HG03039 (cell line): ENCODE data around the gene RASL12.
"Not testable (repeated sequence)": the region's sequence is repeated elsewhere in the genome, so short reads cannot be mapped to it uniquely, and the experiment has no call there.

Experiments
- ATAC-seq: cut with Tn5 transposase; IDR thresholded peaks from one replicate; pipeline ENCODE4 v1.9.1; 2021; ENCODE audit warnings: mild to moderate bottlenecking, moderate library complexity; ENCODE audit not compliant: unreplicated experiment

Gene RASL12

GRCh38 chr15:65057549-65057940, 10.2 kb downstream of the RASL12 start:
- ATAC-seq = no peak

DNA sequence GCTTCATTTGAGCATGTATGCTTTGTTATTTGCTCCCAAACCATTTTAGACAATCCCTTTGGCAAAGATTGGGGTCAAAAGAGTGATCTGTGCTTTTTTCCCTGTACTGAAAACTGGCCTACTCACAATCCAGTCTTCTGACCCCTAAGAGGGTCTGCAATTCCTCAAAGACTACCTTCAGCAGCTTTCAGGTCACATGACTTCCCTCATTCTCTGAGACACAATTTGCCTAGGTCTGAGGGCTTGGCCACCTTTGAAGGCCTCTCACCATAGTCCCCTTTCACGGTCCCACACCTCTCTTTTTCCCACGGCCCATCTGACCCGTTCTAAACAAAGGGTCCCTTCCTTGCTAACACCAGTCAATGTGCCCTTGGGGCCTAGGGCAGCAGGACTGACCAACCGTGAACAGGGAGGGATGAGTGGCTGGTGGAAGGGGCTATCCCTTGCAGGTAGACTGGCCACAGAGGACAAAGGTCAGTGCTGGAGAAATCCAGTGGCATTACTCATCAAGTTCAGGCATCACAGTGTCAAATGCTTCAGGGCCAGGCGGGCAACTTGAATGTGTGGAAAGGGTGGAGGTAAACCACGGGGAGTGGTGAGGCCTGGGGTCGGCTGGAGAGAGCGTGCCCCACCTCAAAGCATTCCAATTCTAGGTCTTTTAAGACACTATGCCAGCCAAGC, 10.8 kb downstream of the RASL12 start:
- ATAC-seq = no peak

DNA sequence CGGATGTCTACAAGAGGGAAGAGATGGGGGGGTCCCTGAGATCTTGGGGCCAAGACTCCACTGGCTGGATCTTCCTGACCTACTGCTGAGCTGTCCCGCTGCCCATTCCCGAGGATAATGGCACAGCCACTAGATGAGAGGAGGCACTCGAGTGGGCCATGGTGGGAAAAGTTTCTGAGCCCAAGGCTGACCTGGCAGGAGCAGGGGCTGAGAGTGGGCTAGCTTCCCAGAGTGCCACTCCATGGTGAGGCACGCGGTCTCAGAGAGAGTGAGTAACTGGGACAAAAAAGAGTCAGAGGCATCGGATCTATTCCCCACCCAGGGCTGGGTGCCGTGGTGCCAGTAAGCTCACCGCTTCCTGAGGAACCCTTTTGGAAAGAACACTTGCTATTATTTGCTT, 11.7 kb downstream of the RASL12 start:
- ATAC-seq = no peak

DNA sequence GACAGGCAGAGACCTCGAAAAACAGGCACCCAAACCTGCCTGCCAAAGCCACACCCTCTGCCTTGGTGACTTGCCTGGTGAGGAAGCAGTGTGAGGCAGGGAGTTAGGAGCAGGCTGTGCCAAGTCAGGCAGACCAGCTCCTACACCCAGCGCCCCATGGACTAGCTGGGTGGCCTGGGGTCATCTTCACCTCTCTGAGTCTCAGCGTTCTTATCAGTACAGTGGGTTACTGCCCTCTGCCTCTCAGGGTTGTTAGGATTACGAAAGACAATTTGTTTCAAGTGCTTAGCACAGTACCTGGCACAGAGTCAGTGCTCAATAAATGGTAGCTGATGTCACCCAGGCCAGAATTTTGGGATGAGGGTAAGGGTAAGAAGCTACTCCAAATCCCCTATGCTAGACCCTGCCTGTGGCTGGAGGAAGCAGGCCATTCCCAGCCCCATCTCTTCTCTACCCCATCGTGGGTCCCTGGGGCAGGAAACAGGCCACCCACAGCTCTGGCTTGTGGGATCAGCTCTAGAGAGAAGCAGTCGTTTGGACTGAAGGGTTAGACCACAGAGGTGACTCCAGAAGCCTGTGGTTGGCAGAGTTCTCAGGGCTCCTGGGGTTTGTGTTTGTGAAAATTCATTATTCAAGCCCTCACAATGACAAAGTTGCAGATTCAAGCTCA, 12.5 kb downstream of the RASL12 start:
- no peak for ATAC-seq

- no peak for ATAC-seq
Observed at GRCh38 chr15:65054333-65055200, 13.2 kb downstream of the RASL12 start.

GRCh38 chr15:65052956-65053355, 14.8 kb downstream of the RASL12 start:
- no peak for ATAC-seq

DNA sequence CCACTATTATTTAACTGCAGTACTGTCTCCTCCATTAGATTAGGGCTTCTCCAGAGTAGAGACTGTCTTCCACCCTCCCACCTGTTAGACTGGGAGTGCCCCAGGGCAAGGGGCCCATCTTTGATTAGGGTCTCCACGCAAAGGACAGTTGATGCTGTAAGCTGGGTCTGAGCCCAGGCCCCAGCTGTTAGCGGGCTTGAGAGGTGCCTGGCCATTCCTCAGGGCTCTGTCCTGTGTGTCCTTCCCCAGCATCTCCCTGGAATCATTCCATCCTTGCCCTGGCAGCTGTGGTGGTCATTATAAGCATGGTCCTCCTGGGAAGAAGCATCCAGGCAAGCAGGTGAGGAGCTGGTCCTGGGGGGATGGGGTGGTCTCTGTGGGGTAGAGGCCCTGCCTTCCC, 16.5 kb downstream of the RASL12 start:
- no peak for ATAC-seq

DNA sequence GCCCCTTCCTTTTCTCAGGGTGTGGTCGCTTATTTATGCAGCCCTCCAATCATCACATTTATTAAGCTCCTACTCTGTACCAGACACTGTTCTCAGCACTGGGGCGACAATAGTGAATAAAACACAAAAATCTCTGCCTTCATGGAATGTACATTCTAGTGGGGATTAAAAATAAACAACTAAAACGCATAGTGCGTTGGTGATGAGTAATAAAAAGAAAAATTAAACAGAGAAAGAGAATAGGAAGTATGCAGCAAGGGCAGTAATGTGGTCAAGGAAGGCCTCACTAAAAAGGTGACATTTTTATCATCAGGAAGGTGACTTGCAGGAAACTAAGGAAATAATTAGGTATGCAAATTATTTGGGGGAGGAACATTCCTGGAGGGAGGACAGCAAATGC, 17.5 kb downstream of the RASL12 start:
- ATAC-seq = no peak

DNA sequence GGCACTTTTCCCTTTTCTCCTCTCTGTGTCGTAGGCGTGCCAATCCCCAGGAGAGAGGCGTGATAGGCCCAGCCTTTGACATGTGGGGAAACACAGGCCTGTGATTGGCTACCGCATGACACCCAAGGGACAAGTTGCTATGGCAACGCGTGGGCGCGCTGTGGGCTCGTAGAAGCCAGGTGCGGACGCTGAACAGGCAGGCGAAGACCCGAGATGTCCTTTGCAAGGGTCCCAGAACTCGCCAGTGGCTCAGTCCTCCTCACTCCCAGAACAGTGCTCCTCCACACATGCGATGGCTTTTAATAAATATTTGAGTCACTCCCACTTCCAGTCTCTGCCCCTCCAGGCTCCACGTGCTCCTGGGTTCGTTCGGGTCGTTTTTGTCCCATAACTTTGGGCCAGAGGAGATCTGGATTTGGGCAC, 18.4 kb downstream of the RASL12 start:
- peak; percentile 85 for ATAC-seq

DNA sequence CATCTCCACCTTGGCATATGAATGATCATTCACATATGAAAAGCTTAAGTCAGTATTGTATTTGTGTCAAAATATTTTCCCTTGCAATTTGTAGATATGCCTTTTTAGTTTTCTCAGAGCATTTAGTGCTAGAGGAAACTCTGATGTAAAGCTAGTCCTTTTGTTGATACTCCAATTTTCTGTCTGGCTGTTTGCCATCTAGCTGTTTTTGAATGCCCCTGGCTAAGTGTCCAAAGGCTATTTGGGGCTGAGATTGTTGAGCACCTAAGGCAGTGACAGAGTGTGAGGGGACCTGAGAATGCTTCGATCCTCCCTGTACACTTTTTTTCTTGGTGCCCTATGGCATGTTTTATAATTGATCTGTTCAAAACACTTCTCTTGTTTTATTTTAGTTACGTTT, 19.6 kb downstream of the RASL12 start:
- ATAC-seq = no peak

DNA sequence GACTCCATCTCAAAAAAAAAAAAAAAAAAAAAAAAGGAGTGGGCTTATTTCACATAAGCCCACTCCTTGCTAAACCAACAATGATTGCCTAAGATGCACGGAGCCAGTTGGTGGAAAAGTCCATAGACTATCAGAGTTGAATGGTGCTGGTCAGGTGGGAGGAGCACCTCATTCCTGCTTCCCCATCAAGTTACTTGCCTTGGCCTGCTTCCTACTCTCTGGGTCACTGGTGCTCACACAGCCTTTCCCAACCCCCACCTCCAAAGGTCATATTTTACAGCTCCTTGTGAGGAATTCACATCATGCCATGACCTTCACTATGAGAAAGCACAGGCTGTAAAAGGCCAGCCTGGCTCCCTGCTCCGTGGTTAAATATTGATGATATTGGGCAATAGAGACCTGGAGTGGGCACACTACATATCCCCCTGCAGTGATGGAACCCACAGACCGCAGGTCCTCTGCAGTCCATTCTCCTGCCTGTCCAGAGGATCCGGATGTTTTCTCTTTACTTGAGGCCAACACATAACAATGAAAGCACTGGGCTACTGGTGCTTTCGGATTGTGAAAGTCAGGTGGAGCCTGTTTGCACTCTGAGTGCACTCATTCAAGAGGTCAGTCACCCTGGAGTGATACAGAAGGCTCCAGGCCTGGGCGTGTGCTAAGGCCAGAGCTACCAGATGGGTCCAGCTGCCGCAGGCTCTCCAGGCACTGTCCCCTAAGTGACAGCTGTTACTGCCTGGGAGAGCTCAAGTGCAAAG, 22.9 kb downstream of the RASL12 start, which contains the start of gene SLC51B:
Gene SLC51B (plus strand): TSS at position 664 of the 758 bp plus-strand sequence. CDS start 4,618 bp downstream, outside the sequence.
- ATAC-seq = no peak

- not testable (repeated sequence) for ATAC-seq
Observed at GRCh38 chr15:65044218-65044617, 23.6 kb downstream of the RASL12 start.

GRCh38 chr15:65042776-65043327, 24.9 kb downstream of the RASL12 start:
- ATAC-seq = no peak

- ATAC-seq = no peak
Observed at GRCh38 chr15:65041787-65042186, 26.0 kb downstream of the RASL12 start.

DNA sequence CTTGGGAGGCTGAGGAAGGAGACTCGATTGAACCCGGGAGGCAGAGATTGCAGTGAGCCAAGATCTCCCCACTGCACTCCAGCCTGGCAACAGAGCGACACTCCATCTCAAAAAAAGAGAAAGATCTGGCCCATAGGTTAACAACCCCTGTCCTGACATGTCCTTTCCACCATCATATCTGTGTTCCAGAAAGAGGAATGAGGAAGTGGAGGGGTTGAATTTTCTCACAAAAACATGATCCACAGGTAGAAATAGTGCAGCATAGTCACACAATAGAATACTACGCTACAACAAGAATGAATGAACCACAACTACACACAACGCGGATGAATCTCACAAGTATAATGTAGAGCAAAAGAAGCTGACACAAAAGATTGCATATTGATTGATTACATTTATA, 27.3 kb downstream of the RASL12 start:
- no peak for ATAC-seq

DNA sequence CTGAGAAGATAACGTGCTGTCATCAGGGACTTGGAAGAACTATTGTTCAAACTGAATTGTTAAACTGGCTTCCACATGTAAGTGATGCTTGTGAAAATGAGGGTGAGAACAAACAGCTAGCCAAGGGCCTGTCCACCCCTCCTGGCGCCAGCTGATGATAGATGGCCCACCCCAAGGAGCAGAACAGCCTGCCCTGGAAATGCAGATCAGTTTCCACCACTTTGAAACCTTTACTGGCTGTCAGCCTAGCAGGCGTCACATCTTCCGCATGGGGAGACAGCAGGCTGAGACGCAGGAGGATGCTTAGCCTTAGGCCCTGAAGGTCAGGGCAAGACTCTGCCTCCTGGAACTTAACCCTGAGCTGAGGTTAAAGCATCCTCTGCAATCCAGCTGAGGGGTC, 29.0 kb downstream of the RASL12 start:
- ATAC-seq = no peak

DNA sequence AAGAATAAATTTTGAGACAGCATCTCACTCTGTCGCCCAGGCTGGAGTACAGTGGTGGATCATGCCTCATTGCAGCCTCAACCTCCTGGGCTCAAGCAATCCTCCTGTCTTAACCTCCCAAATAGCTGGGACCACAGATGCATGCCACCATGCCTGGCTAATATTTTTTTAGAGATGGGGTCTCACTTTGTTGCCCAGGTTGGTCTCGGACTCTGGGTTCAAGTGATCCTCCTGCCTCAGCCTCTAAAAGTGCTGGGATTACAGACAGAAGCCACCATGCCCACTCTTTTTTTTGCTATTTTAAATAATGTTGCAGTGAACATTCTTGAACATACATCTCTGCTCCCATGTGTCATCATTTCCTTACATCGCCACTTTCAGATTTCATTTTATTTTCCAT, 29.4 kb downstream of the RASL12 start:
- ATAC-seq = no peak

GRCh38 chr15:65037309-65037708, 30.5 kb downstream of the RASL12 start:
- no peak for ATAC-seq

GRCh38 chr15:65034719-65035118, 33.1 kb downstream of the RASL12 start:
- no peak for ATAC-seq

GRCh38 chr15:65033659-65034269, 34.0 kb downstream of the RASL12 start:
- ATAC-seq = no peak
